ENCODE measurements around the gene CACNA2D1.

The CACNA2D1 gene

DNA sequence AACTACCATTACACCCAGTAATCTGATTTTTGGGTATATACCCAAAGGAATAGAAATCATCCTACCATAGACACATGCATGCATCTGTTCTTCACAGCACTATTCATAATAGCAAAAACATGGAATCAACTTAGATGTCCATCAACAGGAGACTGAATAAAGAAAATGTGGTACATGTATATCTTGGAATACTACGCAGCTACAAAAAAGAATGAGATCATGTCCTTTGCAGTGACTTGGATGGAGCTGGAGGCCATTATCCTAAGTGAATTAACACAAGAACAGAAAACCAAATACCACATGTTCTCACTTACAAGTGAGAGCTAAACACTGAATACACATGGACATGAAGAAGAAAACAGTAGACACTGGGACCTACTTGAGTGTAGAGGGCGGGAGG, 254.9 kb downstream of the CACNA2D1 start:
- Histone ChIP-seq H3K27ac (ENCODE audit: low read depth, low read length) (no peak overlapping the region), H3K4me1 (ENCODE audit: control insufficient read depth, insufficient read depth, low read length) (no peaks in the 10 kb centered on the region), H3K4me3 (ENCODE audit: low read length) (no peak overlapping the region), H3K27me3 (ENCODE audit: control insufficient read depth, insufficient read depth, low read length) (no peaks in the 10 kb centered on the region), H3K9ac (ENCODE audit: low read length) (no peak overlapping the region), H3K36me3 (ENCODE audit: control insufficient read depth, insufficient read depth, low read length) (no peaks in the 10 kb centered on the region)

DNA sequence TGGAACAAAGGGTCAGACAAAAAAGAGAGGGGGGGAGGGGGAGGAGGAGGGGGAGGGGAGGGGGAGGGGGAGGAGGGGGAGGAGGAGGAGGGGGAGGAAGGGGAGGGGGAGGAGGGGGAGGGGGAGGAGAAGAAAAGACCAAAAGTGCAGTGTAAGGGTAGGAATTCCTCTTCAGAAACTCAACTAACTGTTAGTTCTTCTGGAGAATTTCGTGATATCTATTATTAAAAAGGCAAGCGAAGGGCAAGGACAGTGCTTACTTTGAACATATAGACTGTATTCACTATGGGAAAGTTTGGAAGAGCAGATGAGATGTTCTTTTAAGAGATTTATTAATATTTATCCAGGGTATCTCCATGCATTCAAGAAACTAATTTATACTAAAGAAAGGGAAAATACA, 258.1 kb downstream of the CACNA2D1 start:
- Histone ChIP-seq H3K4me3 (ENCODE audit: low read length) (no peak overlapping the region), H3K9ac (ENCODE audit: low read length) (no peak overlapping the region)

DNA sequence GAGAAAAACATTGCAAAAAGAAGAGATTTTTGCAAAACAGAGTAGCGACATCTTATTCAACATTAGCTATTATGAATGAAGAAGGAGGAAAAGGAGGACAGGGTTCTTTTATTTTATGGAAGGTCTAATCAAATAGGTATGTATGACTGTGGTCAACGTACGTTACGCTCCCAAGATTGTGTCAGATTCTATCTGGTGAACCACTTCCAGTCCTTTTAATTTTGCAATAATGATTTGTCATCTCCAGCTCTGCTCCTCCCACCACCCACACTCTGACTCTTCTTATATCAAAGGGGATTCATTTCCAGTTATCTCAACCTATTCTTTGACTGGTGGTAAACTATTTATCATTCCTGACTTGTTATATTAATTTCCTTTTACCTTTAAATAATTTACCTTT, 259.9 kb downstream of the CACNA2D1 start:
- no peaks in the 10 kb centered on the region for H3K4me1 ChIP-seq (ENCODE audit: control insufficient read depth, insufficient read depth, low read length)
- no peaks in the 10 kb centered on the region for H3K27me3 ChIP-seq (ENCODE audit: control insufficient read depth, insufficient read depth, low read length)
- H3K4me3 ChIP-seq (ENCODE audit: low read length) = no peak overlapping the region
- no peak overlapping the region for H3K27ac ChIP-seq (ENCODE audit: low read depth, low read length)
- no peaks in the 10 kb centered on the region for H3K36me3 ChIP-seq (ENCODE audit: control insufficient read depth, insufficient read depth, low read length)
- H3K9ac ChIP-seq (ENCODE audit: low read length) = no peak overlapping the region

More for the DNA sequence above, 258.1 kb downstream of the CACNA2D1 start:
- Histone ChIP-seq H3K27me3 (ENCODE audit: control insufficient read depth, insufficient read depth, low read length) (no peaks in the 10 kb centered on the region), H3K36me3 (ENCODE audit: control insufficient read depth, insufficient read depth, low read length) (no peaks in the 10 kb centered on the region), H3K27ac (ENCODE audit: low read depth, low read length) (no peak overlapping the region), H3K4me1 (ENCODE audit: control insufficient read depth, insufficient read depth, low read length) (no peaks in the 10 kb centered on the region)

DNA sequence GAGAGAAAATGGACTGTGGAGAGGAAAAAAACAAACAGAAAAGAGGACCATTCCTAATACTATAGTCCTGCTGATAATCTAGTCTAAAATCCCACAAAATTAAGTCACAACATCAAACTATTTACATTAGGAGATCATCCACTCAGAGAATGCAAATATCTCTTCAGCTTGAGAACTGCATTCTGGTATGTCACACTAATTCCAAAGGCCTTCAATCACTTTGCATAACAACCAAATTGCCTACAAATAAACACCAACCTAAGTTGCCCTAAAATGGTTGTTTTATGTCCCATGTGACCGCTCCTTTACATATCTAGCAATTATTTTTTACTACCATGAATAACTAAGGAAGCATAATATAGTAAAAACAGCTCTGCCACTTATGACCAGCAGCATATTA, 264.3 kb downstream of the CACNA2D1 start:
- no peak overlapping the region for H3K27ac ChIP-seq (ENCODE audit: low read depth, low read length)
- H3K9ac ChIP-seq (ENCODE audit: low read length) = no peak overlapping the region
- H3K4me3 ChIP-seq (ENCODE audit: low read length) = no peak overlapping the region
- H3K4me1 ChIP-seq (ENCODE audit: control insufficient read depth, insufficient read depth, low read length) = no peaks in the 10 kb centered on the region
- H3K36me3 ChIP-seq (ENCODE audit: control insufficient read depth, insufficient read depth, low read length) = no peaks in the 10 kb centered on the region
- H3K27me3 ChIP-seq (ENCODE audit: control insufficient read depth, insufficient read depth, low read length) = no peaks in the 10 kb centered on the region

DNA sequence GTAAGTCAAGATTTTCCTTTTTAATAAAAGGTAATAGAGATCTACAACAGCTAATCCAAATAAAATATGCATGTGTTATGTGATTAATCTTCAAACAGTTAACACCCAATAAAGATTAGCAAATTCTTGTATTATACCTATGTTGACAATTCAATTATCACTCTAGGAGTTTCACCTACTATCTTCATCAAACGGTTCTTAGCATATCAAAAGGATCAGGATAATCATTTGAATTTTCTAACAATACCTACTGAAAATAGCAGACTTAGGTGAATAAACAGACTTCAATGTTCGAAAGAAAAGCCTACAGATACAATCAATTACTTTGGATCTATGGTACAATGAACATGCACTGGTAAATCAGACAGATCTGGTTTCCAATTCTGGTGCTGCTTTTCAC, 268.3 kb downstream of the CACNA2D1 start:
- H3K36me3 ChIP-seq (ENCODE audit: control insufficient read depth, insufficient read depth, low read length) = no peaks in the 10 kb centered on the region
- no peak overlapping the region for H3K4me3 ChIP-seq (ENCODE audit: low read length)
- H3K27ac ChIP-seq (ENCODE audit: low read depth, low read length) = no peak overlapping the region
- no peaks in the 10 kb centered on the region for H3K27me3 ChIP-seq (ENCODE audit: control insufficient read depth, insufficient read depth, low read length)
- no peak overlapping the region for H3K9ac ChIP-seq (ENCODE audit: low read length)
- H3K4me1 ChIP-seq (ENCODE audit: control insufficient read depth, insufficient read depth, low read length) = no peaks in the 10 kb centered on the region

DNA sequence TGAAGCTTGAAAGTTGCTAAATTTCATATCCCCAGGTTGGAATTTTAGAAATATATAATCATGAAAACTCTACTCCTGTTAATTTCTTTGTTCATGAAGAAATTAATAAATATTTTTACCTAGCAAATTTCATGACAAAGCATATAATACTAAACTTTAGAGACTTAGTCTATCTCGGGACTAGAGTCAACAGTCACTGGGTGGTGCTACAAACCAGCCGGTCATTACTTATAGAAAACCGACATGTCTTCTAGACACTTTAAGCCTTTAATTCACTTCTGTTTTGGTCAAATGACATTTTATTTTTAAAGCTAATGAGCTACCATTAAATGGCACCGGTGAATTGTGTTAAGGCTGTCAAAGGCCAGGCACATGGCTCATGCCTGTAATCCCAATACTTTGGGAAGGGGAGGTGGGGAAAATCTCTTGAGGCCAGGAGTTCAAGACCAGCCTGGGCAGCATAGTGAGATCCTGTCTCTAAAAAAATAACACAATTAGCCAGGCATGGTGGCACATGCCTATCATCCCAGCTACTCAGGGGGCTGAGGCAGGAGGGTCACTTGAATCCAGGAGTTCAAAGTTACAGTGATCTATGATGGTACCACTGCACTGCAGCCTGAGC, 270.1 kb downstream of the CACNA2D1 start:
- Histone ChIP-seq H3K27me3 (ENCODE audit: control insufficient read depth, insufficient read depth, low read length) (no peaks in the 10 kb centered on the region), H3K4me1 (ENCODE audit: control insufficient read depth, insufficient read depth, low read length) (no peaks in the 10 kb centered on the region), H3K9ac (ENCODE audit: low read length) (no peak overlapping the region), H3K27ac (ENCODE audit: low read depth, low read length) (no peak overlapping the region), H3K36me3 (ENCODE audit: control insufficient read depth, insufficient read depth, low read length) (no peaks in the 10 kb centered on the region), H3K4me3 (ENCODE audit: low read length) (no peak overlapping the region)

DNA sequence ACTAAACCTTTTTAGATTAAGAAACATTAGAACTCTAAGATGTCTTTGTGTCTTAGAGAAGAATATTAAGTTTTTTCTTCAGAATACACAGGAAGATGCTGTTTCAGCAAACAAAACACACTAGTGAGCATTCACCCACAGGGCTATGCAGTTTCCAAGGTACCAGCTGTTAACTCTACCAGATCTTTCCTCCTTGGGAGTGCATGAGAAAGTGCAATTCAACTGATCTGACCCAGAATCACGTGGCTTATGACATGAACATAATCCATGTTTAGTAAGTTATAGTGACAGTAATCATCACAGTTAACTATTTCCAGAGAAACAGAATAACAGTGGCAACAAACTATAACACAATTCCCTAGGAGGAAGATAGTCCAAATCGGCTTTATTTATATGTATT, 270.7 kb downstream of the CACNA2D1 start:
- H3K27me3 ChIP-seq (ENCODE audit: control insufficient read depth, insufficient read depth, low read length) = no peaks in the 10 kb centered on the region
- no peaks in the 10 kb centered on the region for H3K36me3 ChIP-seq (ENCODE audit: control insufficient read depth, insufficient read depth, low read length)
- H3K4me3 ChIP-seq (ENCODE audit: low read length) = no peak overlapping the region
- no peak overlapping the region for H3K27ac ChIP-seq (ENCODE audit: low read depth, low read length)
- H3K9ac ChIP-seq (ENCODE audit: low read length) = no peak overlapping the region
- no peaks in the 10 kb centered on the region for H3K4me1 ChIP-seq (ENCODE audit: control insufficient read depth, insufficient read depth, low read length)

DNA sequence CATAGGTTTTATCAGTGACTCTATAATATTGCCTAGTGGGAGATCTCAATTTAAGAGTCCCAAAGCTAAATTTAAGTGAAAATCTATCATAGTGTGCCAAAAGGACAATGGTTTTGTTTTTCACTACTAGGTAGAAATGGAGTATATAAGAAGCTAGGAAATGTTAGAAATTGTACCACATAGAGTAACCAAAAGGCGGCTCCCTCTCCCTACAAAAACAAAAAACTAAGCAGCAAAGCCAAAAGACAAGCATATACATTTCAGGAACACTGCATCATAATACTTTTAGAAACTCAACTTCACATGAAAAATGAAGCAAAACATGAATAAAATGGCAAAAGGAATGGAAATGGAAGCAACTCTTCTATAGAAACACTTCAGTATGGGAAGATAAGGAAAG, 271.6 kb downstream of the CACNA2D1 start:
- no peaks in the 10 kb centered on the region for H3K36me3 ChIP-seq (ENCODE audit: control insufficient read depth, insufficient read depth, low read length)
- no peaks in the 10 kb centered on the region for H3K27me3 ChIP-seq (ENCODE audit: control insufficient read depth, insufficient read depth, low read length)
- no peaks in the 10 kb centered on the region for H3K4me1 ChIP-seq (ENCODE audit: control insufficient read depth, insufficient read depth, low read length)
- H3K9ac ChIP-seq (ENCODE audit: low read length) = no peak overlapping the region
- no peak overlapping the region for H3K4me3 ChIP-seq (ENCODE audit: low read length)
- no peak overlapping the region for H3K27ac ChIP-seq (ENCODE audit: low read depth, low read length)

DNA sequence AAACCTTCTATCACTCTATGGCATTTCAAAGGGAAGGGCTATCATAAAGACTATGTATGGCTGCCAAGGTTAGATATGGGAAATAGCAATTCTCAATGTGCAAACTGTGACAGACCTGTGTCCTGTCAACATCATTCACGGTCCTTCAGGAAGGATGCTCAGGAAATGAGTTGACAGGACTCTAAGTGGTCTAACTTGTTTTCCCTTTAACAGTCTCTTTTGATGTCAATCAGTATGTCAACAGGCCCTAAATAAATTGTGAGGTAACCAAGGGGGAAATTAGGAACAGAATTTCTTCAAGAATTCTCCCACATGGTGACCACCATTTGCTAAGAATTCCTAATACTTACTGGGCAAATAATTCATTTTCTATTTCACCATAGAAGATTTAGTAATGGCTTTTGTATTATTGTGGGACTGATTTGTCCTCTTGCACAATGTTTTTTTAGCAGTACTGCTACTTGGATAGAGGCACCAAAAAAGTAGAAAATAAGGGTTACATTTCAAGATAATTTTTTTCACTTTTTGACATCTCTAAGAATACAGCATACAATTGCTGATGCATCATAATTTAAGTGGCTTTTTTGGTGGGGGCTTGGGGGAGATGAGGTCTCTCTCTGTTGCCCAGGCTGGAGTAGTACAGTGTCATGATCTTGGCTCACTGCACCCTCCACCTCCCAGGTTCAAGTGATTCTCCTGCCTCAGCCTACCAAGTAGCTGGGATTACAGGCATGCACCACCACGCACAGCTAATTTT, 275.8 kb downstream of the CACNA2D1 start:
- H3K4me3 ChIP-seq (ENCODE audit: low read length) = no peak overlapping the region
- no peaks in the 10 kb centered on the region for H3K36me3 ChIP-seq (ENCODE audit: control insufficient read depth, insufficient read depth, low read length)
- no peaks in the 10 kb centered on the region for H3K27me3 ChIP-seq (ENCODE audit: control insufficient read depth, insufficient read depth, low read length)
- no peak overlapping the region for H3K27ac ChIP-seq (ENCODE audit: low read depth, low read length)
- H3K4me1 ChIP-seq (ENCODE audit: control insufficient read depth, insufficient read depth, low read length) = no peaks in the 10 kb centered on the region
- no peak overlapping the region for H3K9ac ChIP-seq (ENCODE audit: low read length)

DNA sequence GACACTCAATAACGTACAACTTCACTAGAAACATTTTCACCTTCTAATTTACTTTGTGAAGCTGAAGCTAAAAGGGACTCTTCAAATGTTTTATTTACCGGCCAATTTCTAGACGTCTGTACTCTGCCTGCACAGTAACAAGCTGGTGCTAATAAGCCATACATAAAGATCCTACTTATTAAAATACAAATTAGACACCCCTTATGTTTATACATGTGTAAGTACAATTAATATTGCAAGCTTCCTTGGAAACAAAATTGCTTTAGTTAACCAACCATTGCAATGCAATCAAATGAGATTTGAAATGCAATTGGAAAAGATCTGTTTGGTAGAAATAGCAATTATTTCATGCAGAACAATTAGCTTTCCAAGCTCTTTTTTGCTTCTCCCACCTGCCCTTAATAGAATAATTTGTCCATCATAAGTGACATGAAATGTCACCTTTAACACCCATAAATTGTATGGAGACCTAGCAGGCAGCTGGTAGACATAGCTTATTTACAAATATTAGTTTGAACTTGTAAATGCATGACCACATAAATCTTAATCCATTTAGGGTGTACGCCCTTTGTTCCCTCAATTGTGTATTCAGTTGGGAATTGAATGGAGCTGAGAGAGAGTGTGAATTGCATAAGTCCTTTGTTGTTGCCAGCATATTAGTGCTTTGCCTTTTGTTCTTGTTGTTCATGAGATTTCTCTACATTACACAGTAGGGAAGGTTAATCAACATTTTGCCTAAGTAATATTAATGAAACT, 277.1 kb downstream of the CACNA2D1 start:
- Histone ChIP-seq H3K9ac (ENCODE audit: low read length) (no peak overlapping the region), H3K4me3 (ENCODE audit: low read length) (no peak overlapping the region), H3K27ac (ENCODE audit: low read depth, low read length) (no peak overlapping the region), H3K36me3 (ENCODE audit: control insufficient read depth, insufficient read depth, low read length) (no peaks in the 10 kb centered on the region), H3K27me3 (ENCODE audit: control insufficient read depth, insufficient read depth, low read length) (no peaks in the 10 kb centered on the region), H3K4me1 (ENCODE audit: control insufficient read depth, insufficient read depth, low read length) (no peaks in the 10 kb centered on the region)

DNA sequence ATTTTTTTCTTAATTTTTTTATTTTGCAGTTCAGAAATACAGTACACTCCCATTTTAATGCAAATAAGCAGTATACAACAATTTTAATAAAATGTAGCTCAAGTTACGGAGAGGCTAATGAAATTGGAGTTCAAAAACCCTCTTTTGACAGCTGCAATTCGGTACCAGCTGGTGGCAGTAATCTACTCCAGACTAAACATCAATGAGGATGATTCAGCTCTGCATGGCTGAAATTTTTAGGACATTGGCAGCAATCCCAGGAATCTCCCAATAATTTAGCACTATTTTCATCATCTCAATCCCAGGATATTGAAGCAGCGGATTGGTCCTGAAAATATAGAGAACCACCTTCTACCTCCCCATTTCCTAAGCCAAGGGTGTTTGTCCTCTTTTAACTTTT, 278.8 kb downstream of the CACNA2D1 start:
- Histone ChIP-seq H3K27ac (ENCODE audit: low read depth, low read length) (no peak overlapping the region), H3K36me3 (ENCODE audit: control insufficient read depth, insufficient read depth, low read length) (no peaks in the 10 kb centered on the region), H3K4me3 (ENCODE audit: low read length) (no peak overlapping the region), H3K9ac (ENCODE audit: low read length) (no peak overlapping the region), H3K4me1 (ENCODE audit: control insufficient read depth, insufficient read depth, low read length) (no peaks in the 10 kb centered on the region), H3K27me3 (ENCODE audit: control insufficient read depth, insufficient read depth, low read length) (no peaks in the 10 kb centered on the region)

DNA sequence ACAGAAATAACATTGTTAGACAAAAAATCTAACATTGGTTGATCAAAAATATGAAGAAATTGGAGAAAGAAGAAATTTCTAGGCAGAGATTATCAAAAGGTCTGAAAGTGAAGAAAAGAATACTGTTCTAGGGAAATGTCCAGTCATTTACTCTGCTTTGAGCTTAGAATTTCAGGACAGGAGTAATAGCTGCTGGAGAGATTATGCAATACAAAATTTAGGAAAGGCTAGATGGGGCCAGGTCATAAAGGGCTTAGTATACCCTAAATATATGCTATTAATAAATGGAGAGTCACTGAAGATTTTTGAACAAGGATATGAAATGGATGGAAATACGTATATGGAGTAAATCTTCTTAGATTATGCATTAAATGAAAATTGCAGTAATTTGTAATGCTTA, 279.2 kb downstream of the CACNA2D1 start:
- H3K27ac ChIP-seq (ENCODE audit: low read depth, low read length) = no peak overlapping the region
- no peaks in the 10 kb centered on the region for H3K27me3 ChIP-seq (ENCODE audit: control insufficient read depth, insufficient read depth, low read length)
- H3K36me3 ChIP-seq (ENCODE audit: control insufficient read depth, insufficient read depth, low read length) = no peaks in the 10 kb centered on the region
- no peak overlapping the region for H3K9ac ChIP-seq (ENCODE audit: low read length)
- no peak overlapping the region for H3K4me3 ChIP-seq (ENCODE audit: low read length)
- H3K4me1 ChIP-seq (ENCODE audit: control insufficient read depth, insufficient read depth, low read length) = no peaks in the 10 kb centered on the region
